A549 (cell line): ENCODE data around the gene MARF1. TPM values are rescaled to one million over a fixed set of nuclear protein-coding genes. Genes with fewer than 3 reads are reported as not detected.
"Not testable (repeated sequence)": the region's sequence is repeated elsewhere in the genome, so short reads cannot be mapped to it uniquely, and the experiment has no call there.

Experiments used
- ATAC-seq, 2 experiments: fragments of 200-7000 bp in 1 of 2; fragments of >200 bp in 1 of 2; cut with Nextera tagmentation in 1 of 2; cut with Tn5 transposase in 1 of 2; 3 replicates each; pipeline versions ENCODE4 v1.8.0 to v1.9.1; 2018 to 2020; ENCODE audit warnings: mild to moderate bottlenecking in 1 of 2, moderate library complexity in 1 of 2
- CTCF ChIA-PET: fragments of 300-600 bp; sonication (Branson Sonifier 250); formaldehyde crosslinking; extraction: SDS; loops from one replicate; lab custom pipeline; 2021; ENCODE audit warnings: antibody characterized with exemption, inconsistent platforms; lab: Yijun Ruan, JAX
- POLR2A ChIA-PET: fragments of 350-600 bp; formaldehyde crosslinking; extraction: SDS; loops from one replicate; lab custom pipeline; 2021; ENCODE audit warnings: antibody characterized with exemption, inconsistent platforms; lab: Yijun Ruan, JAX
- DNase-seq, 2 experiments: peaks; one replicate each; pipeline versions ENCODE4 v3.0.0 to v3.0.0-alpha.2; 2011 to 2016; ENCODE audit warnings: low read depth in 1 of 2, low spot score in 1 of 2
- FAIRE-seq: peaks from 2 replicates; lab custom pipeline; 2011; peaks lifted over from hg19 to GRCh38; lab: Jason Lieb, UNC
- H3K27ac ChIP-seq, 2 experiments: fragments of >200 bp; sonication (Bioruptor Twin); formaldehyde crosslinking; 3 replicates each; pipeline ENCODE4 v1.5.1; 2016 to 2017
- H3K4me1 ChIP-seq: fragments of >200 bp; sonication (Bioruptor Twin); formaldehyde crosslinking; 3 replicates; pipeline ENCODE4 v1.6.1; 2016
- H3K4me2 ChIP-seq: fragments of >200 bp; sonication (Bioruptor Twin); formaldehyde crosslinking; 3 replicates; pipeline ENCODE4 v1.6.1; 2016
- H3K4me3 ChIP-seq: fragments of >200 bp; sonication (Bioruptor Twin); formaldehyde crosslinking; 3 replicates; pipeline ENCODE4 v1.5.1; 2016
- H3K9me3 ChIP-seq: fragments of >200 bp; sonication (Bioruptor Twin); formaldehyde crosslinking; 3 replicates; pipeline ENCODE4 v1.6.1; 2016
- BHLHE40 ChIP-seq: IDR thresholded peaks from 2 replicates; pipeline ENCODE4 v1.6.1; 2012; ENCODE audit warnings: low read depth, low read length, inconsistent platforms
- CEBPB ChIP-seq, 2 experiments: fragments of >200 bp in 1 of 2; sonication (Bioruptor Twin) in 1 of 2; formaldehyde crosslinking in 1 of 2; IDR thresholded peaks; 2 replicates each; pipeline ENCODE4 v1.6.1; 2012 to 2016
- CHD4 ChIP-seq: fragments of 200-600 bp; sonication (generic); IDR thresholded peaks from 2 replicates; pipeline ENCODE4 v1.6.1; 2016; ENCODE audit warnings: antibody characterized with exemption, mild to moderate bottlenecking, borderline replicate concordance
- FOSB ChIP-seq: fragments of 250-450 bp; sonication (Bioruptor Pico); IDR thresholded peaks from 2 replicates; pipeline ENCODE4 v1.5.0; 2020; ENCODE audit warnings: mild to moderate bottlenecking, moderate library complexity
- GATA3 ChIP-seq: IDR thresholded peaks from 2 replicates; pipeline ENCODE4 v1.6.1; 2012; ENCODE audit warnings: borderline replicate concordance
- HOXB5 ChIP-seq: fragments of 250-450 bp; sonication (Bioruptor Pico); IDR thresholded peaks from 2 replicates; pipeline ENCODE4 v1.5.0; 2020; ENCODE audit warnings: mild to moderate bottlenecking, moderate library complexity
- JUN ChIP-seq, 2 experiments: fragments of >200 bp; sonication (Bioruptor Twin); formaldehyde crosslinking; IDR thresholded peaks; 2 replicates in 1 of 2; 3 replicates in 1 of 2; pipeline ENCODE4 v1.6.1; 2016 to 2017
- MAFK ChIP-seq: fragments of 450-650 bp; IDR thresholded peaks from 2 replicates; pipeline ENCODE4 v1.6.1; 2014; ENCODE audit not compliant: partially characterized antibody
- PHF8 ChIP-seq: fragments of 200-600 bp; sonication (generic); IDR thresholded peaks from 2 replicates; pipeline ENCODE4 v1.6.1; 2016; ENCODE audit warnings: low read depth, mild to moderate bottlenecking, antibody characterized with exemption, moderate library complexity, borderline replicate concordance
- POLR2A ChIP-seq: IDR thresholded peaks from 2 replicates; pipeline ENCODE4 v1.6.1; 2012; ENCODE audit warnings: mild to moderate bottlenecking, low read length
- RARB ChIP-seq: fragments of 250-450 bp; sonication (Bioruptor Pico); IDR thresholded peaks from 2 replicates; pipeline ENCODE4 v1.8.0; 2021; ENCODE audit warnings: mild to moderate bottlenecking, moderate library complexity
- TP53 ChIP-seq: fragments of 250-450 bp; sonication (Bioruptor Pico); IDR thresholded peaks from 2 replicates; pipeline ENCODE4 v1.5.0; 2021; ENCODE audit warnings: mild to moderate bottlenecking, moderate library complexity
- ZC3H11A ChIP-seq: fragments of 450-650 bp; IDR thresholded peaks from 2 replicates; pipeline ENCODE4 v1.6.1; 2014; ENCODE audit warnings: antibody characterized with exemption, mild to moderate bottlenecking
- ZFP36 ChIP-seq: fragments of 450-650 bp; IDR thresholded peaks from 2 replicates; pipeline ENCODE4 v1.6.1; 2014; ENCODE audit warnings: borderline replicate concordance; ENCODE audit not compliant: partially characterized antibody
- ZSCAN20 ChIP-seq: fragments of 250-450 bp; sonication (Bioruptor Pico); IDR thresholded peaks from 2 replicates; pipeline ENCODE4 v1.8.0; 2022; ENCODE audit warnings: mild to moderate bottlenecking, moderate library complexity
- WGBS: methylation state at CpG from one replicate; pipeline ENCODE4 v1.1.6; 2017; ENCODE audit errors: missing lambda C conversion rate; 5-methylcytosine and 5-hydroxymethylcytosine counted together
- polyA plus RNA-seq, 4 experiments: library from polyadenylated mRNA; depleted of rRNA in 3 of 4; stranded (reverse); fragments of >200 nt; fragmentation: RNase III in 1 of 4; extraction: RNeasy Plus Mini Kit Qiagen cat#74134 plus additional on column Dnase treatment in 1 of 4; gene quantifications; 2 replicates in 3 of 4; 3 replicates in 1 of 4; pipeline ENCODE4 v1.2.3, GENCODE V29; 2011 to 2017
- TF ChIP-seq, protein P1 (sequence below): IDR thresholded peaks from 2 replicates; pipeline ENCODE4 v1.6.1; 2012; ENCODE audit warnings: low read depth, borderline replicate concordance
- TF ChIP-seq, protein P2 (sequence below): IDR thresholded peaks from 2 replicates; pipeline ENCODE4 v1.6.1; 2012
- TF ChIP-seq, protein P3 (sequence below): fragments of 450-650 bp; IDR thresholded peaks from 2 replicates; pipeline ENCODE4 v1.6.1; 2014; ENCODE audit warnings: antibody characterized with exemption
- TF ChIP-seq, protein P4 (sequence below): fragments of >200 bp; sonication (Bioruptor Twin); formaldehyde crosslinking; IDR thresholded peaks from 2 replicates; pipeline ENCODE4 v1.6.1; 2016
- TF ChIP-seq, protein P5 (sequence below): fragments of 200-600 bp; sonication (generic); IDR thresholded peaks from 2 replicates; pipeline ENCODE4 v1.6.1; 2016; ENCODE audit warnings: antibody characterized with exemption, mild to moderate bottlenecking, moderate library complexity

The MARF1 gene
- polyA plus RNA-seq, 2 of the 4 experiments (the other 2 are of a cell fraction), result 11.6 to 28.2 TPM

DNA sequence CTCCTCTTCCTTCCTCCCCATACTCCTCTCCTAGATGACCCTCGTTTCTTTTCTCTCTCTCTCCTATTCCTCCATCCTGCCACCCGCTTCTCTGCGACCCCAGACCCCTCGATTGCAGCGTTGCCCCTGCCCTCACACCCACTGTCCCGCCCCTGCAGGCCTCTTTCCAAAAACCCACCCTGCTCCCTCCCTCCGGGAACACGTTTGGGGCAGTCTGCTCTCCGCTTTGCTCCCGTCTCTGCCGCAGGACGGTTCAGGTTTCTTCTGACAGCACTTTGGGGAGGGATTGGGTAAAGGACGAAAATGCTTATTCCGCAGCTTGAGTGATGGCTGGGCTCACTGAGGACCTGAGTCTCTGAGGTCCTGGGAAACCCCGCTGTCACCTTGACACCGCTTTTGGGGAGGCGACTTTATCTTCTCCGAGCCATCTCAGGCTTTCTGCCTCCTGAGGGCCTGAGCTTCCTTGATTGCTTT lies 7.8 kb upstream of the MARF1 start:
- 5% methylated on average over 11 of the region's 18 CpGs for WGBS
- Histone ChIP-seq H3K4me3 (peak overlapping the region; percentile 66), H3K27ac (peak overlapping the region; percentile 81 to 97), H3K9me3 (no peaks in the 10 kb centered on the region), H3K4me1 (peaks cover 23% of the 10 kb centered on the region; the same call in 2 of the 3 replicates), H3K4me2 (peak overlapping the region; percentile 93)
- ChIA-PET CTCF (interaction anchor here (1.2 to 1.5 kb wide), 2 partner anchors 9 to 54 kb away, joined by 4 to 6 read pairs; no protein-coding TSS in a partner anchor), POLR2A (interaction anchor here (0.6 to 1.2 kb wide), 2 partner anchors 8 to 25 kb away, joined by 6 to 8 read pairs; partner anchors contain the start of gene MARF1)
- no peak for FAIRE-seq
- TF ChIP-seq MAFK (peak; percentile 16), HOXB5 (no peak)
- DNase-seq, result no peak
- ATAC-seq, result peak; percentile 16 to 46

DNA sequence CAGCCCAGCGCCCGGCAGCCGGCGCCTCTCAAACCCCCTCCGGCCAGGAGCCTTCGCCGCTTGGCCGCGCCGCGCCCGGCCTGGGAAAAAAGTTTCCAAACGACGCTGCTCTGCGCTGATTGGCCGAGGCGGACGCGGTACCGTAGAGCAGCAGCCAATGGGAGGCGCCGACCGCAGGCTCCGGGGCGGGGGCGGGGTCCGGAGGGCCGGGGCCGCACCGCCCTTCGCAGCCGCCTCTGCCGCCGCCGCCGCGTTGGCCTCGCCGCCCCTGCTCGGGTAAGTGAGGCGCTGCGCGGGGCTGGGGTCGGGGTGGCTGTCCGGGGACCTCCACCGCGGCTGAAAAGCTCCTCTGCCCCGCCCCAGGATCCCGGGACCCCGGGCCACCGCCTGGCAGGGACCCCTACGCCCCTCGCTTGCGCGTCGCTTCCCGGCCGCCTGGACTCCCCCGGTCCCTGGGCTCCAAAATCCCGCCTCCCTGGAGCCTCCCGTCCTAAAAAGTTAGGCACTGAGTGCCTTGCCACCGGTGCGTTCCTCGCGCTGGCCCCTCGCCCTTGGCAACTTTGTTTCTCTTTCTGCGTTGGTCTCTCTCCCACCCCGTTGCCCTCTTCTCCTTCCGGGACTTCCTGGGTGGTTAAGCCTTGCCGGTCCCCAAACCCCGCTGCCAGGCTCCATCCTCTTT lies 7.2 kb upstream of the MARF1 start, which contains the start of gene NDE1:
NDE1 (plus strand) TSS at position 227 of the 679 bp plus-strand sequence. CDS start 14,534 bp downstream, outside the sequence.
- TF ChIP-seq RARB (no peak), PHF8 (peak; percentile 62; the same call in 1 of the 2 replicates), POLR2A (peak; percentile 32), BHLHE40 (no peak), CEBPB (IDR thresholded peaks at IDR 0.05) (no peak), TP53 (CRISPR knock-in tag) (0 out of 2 replicates have a peak, but pooled peaks have one; percentile 35), JUN (IDR thresholded peaks at IDR 0.05) (peak in 1 of 2 experiments; percentile 75; a peak in 2 of 5 replicates)
- TF ChIP-seq, protein P1, sequence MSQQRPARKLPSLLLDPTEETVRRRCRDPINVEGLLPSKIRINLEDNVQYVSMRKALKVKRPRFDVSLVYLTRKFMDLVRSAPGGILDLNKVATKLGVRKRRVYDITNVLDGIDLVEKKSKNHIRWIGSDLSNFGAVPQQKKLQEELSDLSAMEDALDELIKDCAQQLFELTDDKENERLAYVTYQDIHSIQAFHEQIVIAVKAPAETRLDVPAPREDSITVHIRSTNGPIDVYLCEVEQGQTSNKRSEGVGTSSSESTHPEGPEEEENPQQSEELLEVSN, result peak; percentile 92
- TF ChIP-seq, protein P2, sequence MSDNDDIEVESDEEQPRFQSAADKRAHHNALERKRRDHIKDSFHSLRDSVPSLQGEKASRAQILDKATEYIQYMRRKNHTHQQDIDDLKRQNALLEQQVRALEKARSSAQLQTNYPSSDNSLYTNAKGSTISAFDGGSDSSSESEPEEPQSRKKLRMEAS, result peak; percentile 84
- TF ChIP-seq, protein P3, sequence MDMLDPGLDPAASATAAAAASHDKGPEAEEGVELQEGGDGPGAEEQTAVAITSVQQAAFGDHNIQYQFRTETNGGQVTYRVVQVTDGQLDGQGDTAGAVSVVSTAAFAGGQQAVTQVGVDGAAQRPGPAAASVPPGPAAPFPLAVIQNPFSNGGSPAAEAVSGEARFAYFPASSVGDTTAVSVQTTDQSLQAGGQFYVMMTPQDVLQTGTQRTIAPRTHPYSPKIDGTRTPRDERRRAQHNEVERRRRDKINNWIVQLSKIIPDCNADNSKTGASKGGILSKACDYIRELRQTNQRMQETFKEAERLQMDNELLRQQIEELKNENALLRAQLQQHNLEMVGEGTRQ, result no peak
- Histone ChIP-seq H3K4me1 (peaks cover 28% of the 10 kb centered on the region), H3K9me3 (no peaks in the 10 kb centered on the region), H3K27ac (peak within 1 kb of the TSS; percentile 81 to 97), H3K4me3 (peak within 1 kb of the TSS; percentile 66), H3K4me2 (peak within 1 kb of the TSS; percentile 93)
- CTCF ChIA-PET, result interaction anchor here (1.5 kb wide), 1 partner anchor 10 kb away, joined by 4 read pairs; no protein-coding TSS in a partner anchor
- POLR2A ChIA-PET, result interaction anchor here (1.2 kb wide), 1 partner anchor 7 kb away, joined by 6 read pairs; the partner anchor contains the start of gene MARF1
- under 1% methylated on average over 34 of the region's 71 CpGs for WGBS
- FAIRE-seq, result no peak
- peak; percentile 98 to 99 for ATAC-seq
- peak; percentile 87 to 90 for DNase-seq

DNA sequence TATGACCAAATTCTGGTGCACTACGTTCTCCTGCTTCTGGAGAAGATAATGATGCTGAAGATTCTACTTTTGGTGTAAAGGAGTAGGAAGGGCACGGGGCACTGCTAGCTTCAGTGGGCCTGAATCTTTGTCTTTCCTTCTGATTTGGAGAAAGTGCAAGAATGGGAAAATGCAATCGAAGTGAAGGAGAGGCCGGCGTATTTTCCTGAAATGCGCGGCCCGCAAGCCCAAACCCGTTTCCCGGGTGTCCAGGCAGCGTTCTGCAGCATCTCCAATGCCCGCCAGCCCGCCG lies 6.7 kb upstream of the MARF1 start:
- POLR2A ChIA-PET, result no interaction called here
- Histone ChIP-seq H3K4me1 (peaks cover 33% of the 10 kb centered on the region), H3K4me3 (peak overlapping the region; percentile 66), H3K4me2 (peak overlapping the region; percentile 93), H3K9me3 (no peaks in the 10 kb centered on the region)
- 3% methylated on average over 14 of the region's 14 CpGs for WGBS
- DNase-seq, result no peak
- CTCF ChIA-PET, result interaction anchor here (0.6 to 1.5 kb wide), 2 partner anchors 11 to 107 kb away, joined by 4 read pairs; no protein-coding TSS in a partner anchor
- no peak; a peak in 2 of 6 replicates for ATAC-seq
- no peak for TF ChIP-seq GATA3
- TF ChIP-seq, protein P4, sequence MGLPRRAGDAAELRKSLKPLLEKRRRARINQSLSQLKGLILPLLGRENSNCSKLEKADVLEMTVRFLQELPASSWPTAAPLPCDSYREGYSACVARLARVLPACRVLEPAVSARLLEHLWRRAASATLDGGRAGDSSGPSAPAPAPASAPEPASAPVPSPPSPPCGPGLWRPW, result no peak
- no peak for TF ChIP-seq MAFK
- TF ChIP-seq ZC3H11A, result no peak
- no peak for TF ChIP-seq ZFP36
- no peak for TF ChIP-seq FOSB (CRISPR knock-in tag)
- no peak for TF ChIP-seq CHD4
- TF ChIP-seq, protein P5, sequence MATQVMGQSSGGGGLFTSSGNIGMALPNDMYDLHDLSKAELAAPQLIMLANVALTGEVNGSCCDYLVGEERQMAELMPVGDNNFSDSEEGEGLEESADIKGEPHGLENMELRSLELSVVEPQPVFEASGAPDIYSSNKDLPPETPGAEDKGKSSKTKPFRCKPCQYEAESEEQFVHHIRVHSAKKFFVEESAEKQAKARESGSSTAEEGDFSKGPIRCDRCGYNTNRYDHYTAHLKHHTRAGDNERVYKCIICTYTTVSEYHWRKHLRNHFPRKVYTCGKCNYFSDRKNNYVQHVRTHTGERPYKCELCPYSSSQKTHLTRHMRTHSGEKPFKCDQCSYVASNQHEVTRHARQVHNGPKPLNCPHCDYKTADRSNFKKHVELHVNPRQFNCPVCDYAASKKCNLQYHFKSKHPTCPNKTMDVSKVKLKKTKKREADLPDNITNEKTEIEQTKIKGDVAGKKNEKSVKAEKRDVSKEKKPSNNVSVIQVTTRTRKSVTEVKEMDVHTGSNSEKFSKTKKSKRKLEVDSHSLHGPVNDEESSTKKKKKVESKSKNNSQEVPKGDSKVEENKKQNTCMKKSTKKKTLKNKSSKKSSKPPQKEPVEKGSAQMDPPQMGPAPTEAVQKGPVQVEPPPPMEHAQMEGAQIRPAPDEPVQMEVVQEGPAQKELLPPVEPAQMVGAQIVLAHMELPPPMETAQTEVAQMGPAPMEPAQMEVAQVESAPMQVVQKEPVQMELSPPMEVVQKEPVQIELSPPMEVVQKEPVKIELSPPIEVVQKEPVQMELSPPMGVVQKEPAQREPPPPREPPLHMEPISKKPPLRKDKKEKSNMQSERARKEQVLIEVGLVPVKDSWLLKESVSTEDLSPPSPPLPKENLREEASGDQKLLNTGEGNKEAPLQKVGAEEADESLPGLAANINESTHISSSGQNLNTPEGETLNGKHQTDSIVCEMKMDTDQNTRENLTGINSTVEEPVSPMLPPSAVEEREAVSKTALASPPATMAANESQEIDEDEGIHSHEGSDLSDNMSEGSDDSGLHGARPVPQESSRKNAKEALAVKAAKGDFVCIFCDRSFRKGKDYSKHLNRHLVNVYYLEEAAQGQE, result no peak
- TF ChIP-seq, protein P2, result no peak
- no peak for TF ChIP-seq ZSCAN20 (CRISPR knock-in tag)
- TF ChIP-seq RARB, result no peak
- TF ChIP-seq, all 56 proteins: peak for 0
- FAIRE-seq, result no peak
- H3K27ac ChIP-seq, result peak overlapping the region; percentile 81 to 97

DNA sequence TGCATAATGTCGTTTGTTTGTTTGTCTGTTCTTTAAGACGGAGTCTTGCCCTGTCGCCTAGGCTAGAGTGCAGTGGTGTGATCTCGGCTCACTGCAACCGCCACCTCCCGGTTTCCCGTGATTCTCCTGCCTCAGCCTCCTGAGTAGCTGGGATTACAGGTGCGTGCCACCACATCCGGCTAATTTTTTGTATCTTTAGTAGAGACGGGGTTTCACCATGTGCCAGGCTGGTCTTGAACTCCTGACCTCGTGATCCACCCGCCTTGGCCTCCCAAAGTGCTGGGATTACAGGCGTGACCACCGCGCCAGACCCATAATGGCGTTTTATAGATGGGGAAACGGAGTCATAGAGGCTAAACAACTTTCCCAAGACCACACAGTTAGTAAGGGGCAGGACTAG lies 6.4 kb upstream of the MARF1 start:
- H3K9me3 ChIP-seq, ATAC-seq, POLR2A ChIA-PET, FAIRE-seq, DNase-seq: not testable (repeated sequence)
- H3K27ac ChIP-seq, result peak overlapping the region; percentile 81 to 97
- peak overlapping the region; percentile 93 for H3K4me2 ChIP-seq
- WGBS, result 80% methylated on average over 17 of the region's 17 CpGs
- CTCF ChIA-PET, result interaction anchor here (0.6 kb wide), 1 partner anchor 107 kb away, joined by 4 read pairs; no protein-coding TSS in a partner anchor
- H3K4me3 ChIP-seq, result peak overlapping the region; percentile 66
- peaks cover 37% of the 10 kb centered on the region for H3K4me1 ChIP-seq
